Measurements from ENCODE around the gene SLX9. TPM values are rescaled to one million over a fixed set of nuclear protein-coding genes. Genes with fewer than 3 reads are reported as not detected.
A peak's percentile ranks its signal among the peaks of the same experiment; 100 is the strongest.
"Not testable (repeated sequence)": the region's sequence is repeated elsewhere in the genome, so short reads cannot be mapped to it uniquely, and the experiment has no call there.

SLX9 gene
- total and polyA plus RNA-seq, 4 donors: 7.0 to 25.7 (median 18.7) TPM

GRCh38 chr21:44973598-44973997, 33.8 kb downstream of the SLX9 start:
- Histone ChIP-seq H3K4me3 (ENCODE audit: low read depth, low read length) (no peak overlapping the region), H3K4me1 (ENCODE audit: control insufficient read depth, insufficient read depth, low read length) (peaks cover 35% of the 10 kb centered on the region), H3K36me3 (ENCODE audit: control insufficient read depth, insufficient read depth, low read length) (peaks cover 86% of the 10 kb centered on the region), H3K27me3 (ENCODE audit: control insufficient read depth, insufficient read depth, low read length) (no peaks in the 10 kb centered on the region), H3K9me3 (ENCODE audit: control insufficient read depth, insufficient read depth, low read length) (no peaks in the 10 kb centered on the region), H3K27ac (ENCODE audit: low read depth, low read length) (no peak overlapping the region)
- DNase-seq (ENCODE audit: low read depth in 4 of 6, low spot score in 6 of 6): no peak
- 95% methylated on average over 12 of the region's 14 CpGs for WGBS (ENCODE audit: insufficient coverage)

- DNase-seq (ENCODE audit: low read depth in 4 of 6, low spot score in 6 of 6): no peak
- H3K4me1 ChIP-seq (ENCODE audit: control insufficient read depth, insufficient read depth, low read length): peaks cover 29% of the 10 kb centered on the region
- H3K27ac ChIP-seq (ENCODE audit: low read depth, low read length): no peak overlapping the region
- no peaks in the 10 kb centered on the region for H3K9me3 ChIP-seq (ENCODE audit: control insufficient read depth, insufficient read depth, low read length)
- peaks cover 89% of the 10 kb centered on the region for H3K36me3 ChIP-seq (ENCODE audit: control insufficient read depth, insufficient read depth, low read length)
- no peaks in the 10 kb centered on the region for H3K27me3 ChIP-seq (ENCODE audit: control insufficient read depth, insufficient read depth, low read length)
- WGBS (ENCODE audit: insufficient coverage): 92% methylated on average over 16 of the region's 17 CpGs
- H3K4me3 ChIP-seq (ENCODE audit: low read depth, low read length): no peak overlapping the region
Measured at GRCh38 chr21:44974676-44975075, 34.8 kb downstream of the SLX9 start.

- 73% methylated on average over 41 of the region's 42 CpGs for WGBS (ENCODE audit: insufficient coverage)
- Histone ChIP-seq H3K27ac (ENCODE audit: low read depth, low read length) (no peak overlapping the region), H3K4me1 (ENCODE audit: control insufficient read depth, insufficient read depth, low read length) (peaks cover 33% of the 10 kb centered on the region), H3K9me3 (ENCODE audit: control insufficient read depth, insufficient read depth, low read length) (no peaks in the 10 kb centered on the region), H3K36me3 (ENCODE audit: control insufficient read depth, insufficient read depth, low read length) (peaks cover 89% of the 10 kb centered on the region), H3K4me3 (ENCODE audit: low read depth, low read length) (no peak overlapping the region), H3K27me3 (ENCODE audit: control insufficient read depth, insufficient read depth, low read length) (no peaks in the 10 kb centered on the region)
- DNase-seq (ENCODE audit: low read depth in 4 of 6, low spot score in 6 of 6): no peak
Measured at GRCh38 chr21:44975720-44976555, 36.1 kb downstream of the SLX9 start.

- H3K9me3 ChIP-seq (ENCODE audit: control insufficient read depth, insufficient read depth, low read length); H3K27me3 ChIP-seq (ENCODE audit: control insufficient read depth, insufficient read depth, low read length); DNase-seq (ENCODE audit: low read depth in 4 of 6, low spot score in 6 of 6); H3K4me3 ChIP-seq (ENCODE audit: low read depth, low read length); H3K27ac ChIP-seq (ENCODE audit: low read depth, low read length): not testable (repeated sequence)
- Histone ChIP-seq H3K36me3 (ENCODE audit: control insufficient read depth, insufficient read depth, low read length) (peaks cover 85% of the 10 kb centered on the region), H3K4me1 (ENCODE audit: control insufficient read depth, insufficient read depth, low read length) (peaks cover 33% of the 10 kb centered on the region)
- WGBS (ENCODE audit: insufficient coverage): 86% methylated on average over 21 of the region's 25 CpGs
Measured at GRCh38 chr21:44976556-44977393, 36.9 kb downstream of the SLX9 start.

GRCh38 chr21:44977616-44978340, 37.9 kb downstream of the SLX9 start:
- no peak overlapping the region for H3K4me3 ChIP-seq (ENCODE audit: low read depth, low read length)
- 96% methylated on average over 22 of the region's 22 CpGs for WGBS (ENCODE audit: insufficient coverage)
- peaks cover 81% of the 10 kb centered on the region for H3K36me3 ChIP-seq (ENCODE audit: control insufficient read depth, insufficient read depth, low read length)
- no peaks in the 10 kb centered on the region for H3K9me3 ChIP-seq (ENCODE audit: control insufficient read depth, insufficient read depth, low read length)
- no peaks in the 10 kb centered on the region for H3K27me3 ChIP-seq (ENCODE audit: control insufficient read depth, insufficient read depth, low read length)
- H3K4me1 ChIP-seq (ENCODE audit: control insufficient read depth, insufficient read depth, low read length): peaks cover 39% of the 10 kb centered on the region
- no peak for DNase-seq (ENCODE audit: low read depth in 4 of 6, low spot score in 6 of 6)
- H3K27ac ChIP-seq (ENCODE audit: low read depth, low read length): no peak overlapping the region

- Histone ChIP-seq H3K4me1 (ENCODE audit: control insufficient read depth, insufficient read depth, low read length) (peaks cover 55% of the 10 kb centered on the region), H3K4me3 (ENCODE audit: low read depth, low read length) (no peak overlapping the region), H3K27ac (ENCODE audit: low read depth, low read length) (no peak overlapping the region), H3K27me3 (ENCODE audit: control insufficient read depth, insufficient read depth, low read length) (no peaks in the 10 kb centered on the region), H3K36me3 (ENCODE audit: control insufficient read depth, insufficient read depth, low read length) (peaks cover 72% of the 10 kb centered on the region), H3K9me3 (ENCODE audit: control insufficient read depth, insufficient read depth, low read length) (no peaks in the 10 kb centered on the region)
- WGBS (ENCODE audit: insufficient coverage): 82% methylated on average over 20 of the region's 20 CpGs
- DNase-seq (ENCODE audit: low read depth in 4 of 6, low spot score in 6 of 6): no peak
Measured at GRCh38 chr21:44979687-44980561, 40.1 kb downstream of the SLX9 start.

GRCh38 chr21:44980562-44981489, 41.0 kb downstream of the SLX9 start:
- DNase-seq (ENCODE audit: low read depth in 4 of 6, low spot score in 6 of 6): no peak
- Histone ChIP-seq H3K4me3 (ENCODE audit: low read depth, low read length) (no peak overlapping the region), H3K36me3 (ENCODE audit: control insufficient read depth, insufficient read depth, low read length) (peaks cover 63% of the 10 kb centered on the region), H3K9me3 (ENCODE audit: control insufficient read depth, insufficient read depth, low read length) (no peaks in the 10 kb centered on the region), H3K27me3 (ENCODE audit: control insufficient read depth, insufficient read depth, low read length) (no peaks in the 10 kb centered on the region), H3K27ac (ENCODE audit: low read depth, low read length) (no peak overlapping the region), H3K4me1 (ENCODE audit: control insufficient read depth, insufficient read depth, low read length) (peaks cover 60% of the 10 kb centered on the region)
- 79% methylated on average over 35 of the region's 38 CpGs for WGBS (ENCODE audit: insufficient coverage)

- 50% methylated on average over 39 of the region's 41 CpGs for WGBS (ENCODE audit: insufficient coverage)
- H3K27ac ChIP-seq (ENCODE audit: low read depth, low read length): no peak overlapping the region
- no peaks in the 10 kb centered on the region for H3K27me3 ChIP-seq (ENCODE audit: control insufficient read depth, insufficient read depth, low read length)
- H3K9me3 ChIP-seq (ENCODE audit: control insufficient read depth, insufficient read depth, low read length): no peaks in the 10 kb centered on the region
- H3K4me1 ChIP-seq (ENCODE audit: control insufficient read depth, insufficient read depth, low read length): peaks cover 57% of the 10 kb centered on the region
- H3K36me3 ChIP-seq (ENCODE audit: control insufficient read depth, insufficient read depth, low read length): peaks cover 44% of the 10 kb centered on the region
- peak in 2 of 6 donors; percentile 57 to 63 for DNase-seq (ENCODE audit: low read depth in 4 of 6, low spot score in 6 of 6)
- H3K4me3 ChIP-seq (ENCODE audit: low read depth, low read length): no peak overlapping the region
Measured at GRCh38 chr21:44982558-44983250, 42.9 kb downstream of the SLX9 start.

All from spinal cord (tissue), 10 donors.